AG10803 (cell line): ENCODE results near the gene CENPO.

Experiments used
- DNase-seq: peaks from one replicate; pipeline ENCODE4 v3.0.0; 2010; ENCODE audit warnings: low read depth
- H3K4me3 ChIP-seq: 2 replicates; pipeline ENCODE4 v1.5.1; 2011; ENCODE audit warnings: mild to moderate bottlenecking, low read length, control low read depth
- CTCF ChIP-seq: conservative IDR thresholded peaks from 2 replicates; pipeline ENCODE4 v1.5.1; 2011; ENCODE audit warnings: mild to moderate bottlenecking, low read length, control low read depth, inconsistent platforms

CENPO gene

GRCh38 chr2:24855022-24855622 lies 61.9 kb downstream of the CENPO start:
- no peak for TF ChIP-seq CTCF
- DNase-seq = peak; percentile 10
- H3K4me3 ChIP-seq = no peak overlapping the region

GRCh38 chr2:24855726-24856125 lies 62.5 kb downstream of the CENPO start:
- TF ChIP-seq CTCF = no peak
- DNase-seq = peak; percentile 61

GRCh38 chr2:24856791-24857211 lies 63.6 kb downstream of the CENPO start:
- H3K4me3 ChIP-seq = no peak overlapping the region

More at GRCh38 chr2:24855726-24856125, 62.5 kb downstream of the CENPO start:
- H3K4me3 ChIP-seq = no peak overlapping the region

GRCh38 chr2:24857746-24858145 lies 64.5 kb downstream of the CENPO start:
- TF ChIP-seq CTCF = no peak
- H3K4me3 ChIP-seq = no peak overlapping the region
- DNase-seq = peak; percentile 21

More at GRCh38 chr2:24856791-24857211, 63.6 kb downstream of the CENPO start:
- DNase-seq = no peak
- TF ChIP-seq CTCF = no peak

GRCh38 chr2:24858996-24859395 lies 65.8 kb downstream of the CENPO start:
- TF ChIP-seq CTCF = no peak
- no peak for DNase-seq
- H3K4me3 ChIP-seq = no peak overlapping the region

- no peak for TF ChIP-seq CTCF
- H3K4me3 ChIP-seq = no peak overlapping the region
- no peak for DNase-seq
Observed at GRCh38 chr2:24859968-24860600, 66.9 kb downstream of the CENPO start.

- no peak for TF ChIP-seq CTCF
- DNase-seq = no peak
- H3K4me3 ChIP-seq = no peak overlapping the region
Observed at GRCh38 chr2:24860631-24861030, 67.4 kb downstream of the CENPO start.
